ENCODE data around the gene FLT1.

FLT1 gene

GRCh38 chr13:28492569-28493367 is 2.2 kb downstream of the FLT1 start:
- H3K27ac ChIP-seq = no peak overlapping the region
- no peak for DNase-seq (ENCODE audit: low read depth, low spot score)

- DNase-seq (ENCODE audit: low read depth, low spot score) = no peak
- H3K27ac ChIP-seq = no peak overlapping the region
Measured at GRCh38 chr13:28490061-28490460, 4.9 kb downstream of the FLT1 start.

- H3K27ac ChIP-seq = no peak overlapping the region
- DNase-seq (ENCODE audit: low read depth, low spot score) = no peak
Measured at GRCh38 chr13:28489524-28489931, 5.4 kb downstream of the FLT1 start.

GRCh38 chr13:28488376-28489005 is 6.4 kb downstream of the FLT1 start:
- no peak overlapping the region for H3K27ac ChIP-seq

GRCh38 chr13:28485996-28486543 is 8.9 kb downstream of the FLT1 start:
- DNase-seq (ENCODE audit: low read depth, low spot score) = no peak

More at GRCh38 chr13:28488376-28489005, 6.4 kb downstream of the FLT1 start:
- no peak for DNase-seq (ENCODE audit: low read depth, low spot score)

GRCh38 chr13:28485551-28485950 is 9.4 kb downstream of the FLT1 start:
- DNase-seq (ENCODE audit: low read depth, low spot score) = no peak
- no peak overlapping the region for H3K27ac ChIP-seq

More at GRCh38 chr13:28485996-28486543, 8.9 kb downstream of the FLT1 start:
- H3K27ac ChIP-seq = no peak overlapping the region

- DNase-seq (ENCODE audit: low read depth, low spot score) = no peak
Measured at GRCh38 chr13:28485097-28485496, 9.8 kb downstream of the FLT1 start.

GRCh38 chr13:28483313-28483931 is 11.5 kb downstream of the FLT1 start:
- DNase-seq (ENCODE audit: low read depth, low spot score) = no peak
- H3K27ac ChIP-seq = no peak overlapping the region

More at GRCh38 chr13:28485097-28485496, 9.8 kb downstream of the FLT1 start:
- no peak overlapping the region for H3K27ac ChIP-seq

- no peak overlapping the region for H3K27ac ChIP-seq
- DNase-seq (ENCODE audit: low read depth, low spot score) = no peak
Measured at GRCh38 chr13:28479005-28479404, 15.9 kb downstream of the FLT1 start.

- no peak overlapping the region for H3K27ac ChIP-seq
- no peak for DNase-seq (ENCODE audit: low read depth, low spot score)
Measured at GRCh38 chr13:28478127-28478526, 16.8 kb downstream of the FLT1 start.

- DNase-seq (ENCODE audit: low read depth, low spot score) = no peak
- no peak overlapping the region for H3K27ac ChIP-seq
Measured at GRCh38 chr13:28477709-28477973, 17.3 kb downstream of the FLT1 start.

GRCh38 chr13:28476919-28477708 is 17.8 kb downstream of the FLT1 start:
- no peak overlapping the region for H3K27ac ChIP-seq
- no peak for DNase-seq (ENCODE audit: low read depth, low spot score)

- peak; percentile 26 for DNase-seq (ENCODE audit: low read depth, low spot score)
- no peak overlapping the region for H3K27ac ChIP-seq
Measured at GRCh38 chr13:28475916-28476725, 18.8 kb downstream of the FLT1 start.

- no peak for DNase-seq (ENCODE audit: low read depth, low spot score)
- H3K27ac ChIP-seq = no peak overlapping the region
Measured at GRCh38 chr13:28474491-28475134, 20.3 kb downstream of the FLT1 start.

GRCh38 chr13:28473044-28473443 is 21.9 kb downstream of the FLT1 start:
- no peak overlapping the region for H3K27ac ChIP-seq
- DNase-seq (ENCODE audit: low read depth, low spot score) = no peak

GRCh38 chr13:28471421-28471820 is 23.5 kb downstream of the FLT1 start:
- H3K27ac ChIP-seq = no peak overlapping the region
- DNase-seq (ENCODE audit: low read depth, low spot score) = no peak

- DNase-seq (ENCODE audit: low read depth, low spot score) = no peak
Measured at GRCh38 chr13:28470296-28470695, 24.6 kb downstream of the FLT1 start.

GRCh38 chr13:28469316-28469715 is 25.6 kb downstream of the FLT1 start:
- DNase-seq (ENCODE audit: low read depth, low spot score) = no peak

More at GRCh38 chr13:28470296-28470695, 24.6 kb downstream of the FLT1 start:
- H3K27ac ChIP-seq = no peak overlapping the region

More at GRCh38 chr13:28469316-28469715, 25.6 kb downstream of the FLT1 start:
- no peak overlapping the region for H3K27ac ChIP-seq

Measured in epithelial cell of prostate (primary cell).